T-cell (primary cell): ENCODE measurements around the gene ARHGEF4. TPM values are rescaled to one million over a fixed set of nuclear protein-coding genes. Genes with fewer than 3 reads are reported as not detected.
A peak's percentile ranks its signal among the peaks of the same experiment; 100 is the strongest.

ENCODE experiments used
- ATAC-seq, 4 experiments: fragments of 200-7000 bp in 3 of 4; fragments of 150-1000 bp in 1 of 4; cut with Tn5 transposase; replicated peaks in 1 of 4; 1 replicate in 3 of 4; 2 replicates in 1 of 4; pipeline ENCODE4 v1.10.0; 2021; ENCODE audit warnings: moderate library complexity in 3 of 4, mild to moderate bottlenecking in 2 of 4, moderate number of reproducible peaks in 1 of 4
- CTCF ChIA-PET, 2 donors: fragments of 300-600 bp; sonication (Branson Sonifier 250); formaldehyde crosslinking; loops; one replicate each; lab custom pipeline; 2022; ENCODE audit warnings: antibody characterized with exemption in 2 of 2; lab: Charles Lee
- POLR2A ChIA-PET, 2 donors: fragments of 300-600 bp; sonication (Branson Sonifier 250); formaldehyde crosslinking; loops; one replicate each; lab custom pipeline; 2022; ENCODE audit warnings: antibody characterized with exemption in 2 of 2; lab: Charles Lee
- DNase-seq, 35 experiments: peaks; one replicate each; pipeline versions ENCODE4 v3.0.0 to v3.0.0-alpha.2; 2013 to 2023
- H3K27ac ChIP-seq: one replicate; pipeline ENCODE4 v1.5.1; 2013; ENCODE audit warnings: low read length
- H3K27me3 ChIP-seq, 2 experiments: replicated peaks in 1 of 2; 1 replicate in 1 of 2; 2 replicates in 1 of 2; pipeline versions ENCODE4 v1.6.1 to v1.7.0; 2013; ENCODE audit warnings: low read length in 1 of 2, mixed read lengths in 1 of 2; ENCODE audit not compliant: control insufficient read depth in 2 of 2, insufficient read depth in 2 of 2; ENCODE audit errors: extremely low read depth in 1 of 2
- H3K36me3 ChIP-seq, 2 donors: 1 replicate in 1 of 2; 2 replicates in 1 of 2; pipeline versions ENCODE4 v1.6.1 to v1.7.0; 2013; ENCODE audit warnings: low read length in 1 of 2; ENCODE audit not compliant: control insufficient read depth in 2 of 2, insufficient read depth in 1 of 2; ENCODE audit errors: extremely low read depth in 1 of 2
- H3K4me1 ChIP-seq, 2 experiments: 1 replicate in 1 of 2; 2 replicates in 1 of 2; pipeline versions ENCODE4 v1.6.1 to v1.7.0; 2013; ENCODE audit warnings: low read length in 2 of 2, mixed read lengths in 1 of 2; ENCODE audit not compliant: insufficient read depth in 2 of 2, control insufficient read depth in 1 of 2; ENCODE audit errors: extremely low read depth in 1 of 2
- H3K4me3 ChIP-seq, 2 donors: 1 replicate in 1 of 2; 2 replicates in 1 of 2; pipeline versions ENCODE4 v1.5.1 to v1.7.0; 2013; ENCODE audit warnings: mild to moderate bottlenecking in 2 of 2, low read length in 1 of 2, moderate library complexity in 1 of 2; ENCODE audit not compliant: control insufficient read depth in 1 of 2; ENCODE audit errors: extremely low read depth in 1 of 2
- H3K9me3 ChIP-seq: 2 replicates; pipeline ENCODE4 v1.7.0; 2013
- H3K27ac Mint-ChIP-seq, 2 donors: one replicate each; pipeline ENCODE4 v1.8.0; 2020 to 2021; ENCODE audit warnings: mild to moderate bottlenecking in 2 of 2, mixed read lengths in 2 of 2
- H3K27me3 Mint-ChIP-seq, 2 donors: one replicate each; pipeline ENCODE4 v1.8.0; 2021 to 2022; ENCODE audit warnings: mixed read lengths in 2 of 2
- H3K36me3 Mint-ChIP-seq: one replicate; pipeline ENCODE4 v1.8.0; 2021; ENCODE audit warnings: mixed read lengths
- H3K4me1 Mint-ChIP-seq, 3 donors: one replicate each; pipeline ENCODE4 v1.8.0; 2020 to 2022; ENCODE audit warnings: mixed read lengths in 3 of 3, mild to moderate bottlenecking in 1 of 3
- H3K4me3 Mint-ChIP-seq, 3 donors: one replicate each; pipeline ENCODE4 v1.8.0; 2020 to 2022; ENCODE audit warnings: mild to moderate bottlenecking in 3 of 3, mixed read lengths in 3 of 3, moderate library complexity in 3 of 3
- H3K9me3 Mint-ChIP-seq, 3 donors: one replicate each; pipeline ENCODE4 v1.8.0; 2020 to 2022; ENCODE audit warnings: mixed read lengths in 3 of 3
- WGBS: methylation state at CpG from one replicate; pipeline ENCODE4 v1.1.5; 2013; ENCODE audit warnings: missing lambda C conversion rate; ENCODE audit not compliant: insufficient coverage; 5-methylcytosine and 5-hydroxymethylcytosine counted together
- total RNA-seq, 35 experiments: library from RNA in 6 of 35; stranded (reverse) in 6 of 35; fragments of 120-200 nt in 1 of 35; gene quantifications; one replicate each; pipeline versions ENCODE4 v1.2.1 to v1.2.4 and lab custom pipeline; 2013 to 2026

ARHGEF4 gene
- total RNA-seq, 5 donors from 2014 or later (not counting 1 experiment from before 2014, with no cell fraction given) = 2.9 to 5.3 (median 4.4) TPM

DNA sequence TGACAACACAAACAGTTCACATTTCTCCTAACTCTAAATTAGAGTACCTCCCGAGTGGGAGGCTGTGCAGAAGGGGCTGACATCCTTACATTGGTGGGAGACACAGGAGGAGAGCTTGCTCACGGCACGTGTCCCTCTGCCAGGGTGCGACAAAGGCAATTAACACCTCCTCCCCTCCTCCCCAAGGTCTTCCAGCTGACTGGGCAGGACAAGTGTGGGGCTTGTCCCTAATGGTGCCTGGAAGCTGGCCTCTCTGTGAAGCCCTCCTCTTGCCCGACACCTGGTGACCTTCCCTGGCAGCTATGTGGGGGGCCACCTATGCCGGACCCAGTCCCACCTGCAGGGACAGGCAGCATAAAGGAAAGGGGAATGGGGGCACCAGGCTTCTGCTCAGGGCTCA, 199.6 kb downstream of the ARHGEF4 start:
- H3K4me3 ChIP-seq = no peak overlapping the region
- POLR2A ChIA-PET = no interaction called here
- peaks cover 17 to 43% (median 26%) of the 10 kb centered on the region in 3 donors for H3K4me1 Mint-ChIP-seq
- peak overlapping the region in 1 of 3 donors; percentile 61 for H3K4me3 Mint-ChIP-seq
- peaks cover 0 to 34% of the 10 kb centered on the region in 2 donors for H3K27me3 Mint-ChIP-seq
- CTCF ChIA-PET = no interaction called here
- H3K27ac Mint-ChIP-seq = no peak overlapping the region
- H3K27ac ChIP-seq = no peak overlapping the region
- 60% methylated on average over 1 of the region's 6 CpGs for WGBS
- H3K27me3 ChIP-seq = peaks cover 0 to 72% of the 10 kb centered on the region in 2 experiments
- H3K36me3 ChIP-seq = peaks cover 0 to 2% of the 10 kb centered on the region in 2 donors
- peaks cover 14 to 56% of the 10 kb centered on the region in 2 experiments for H3K4me1 ChIP-seq
- DNase-seq (peak in 1 of 35 experiments; percentile 15), ATAC-seq (no peak)
- H3K9me3 ChIP-seq = no peaks in the 10 kb centered on the region
- no peaks in the 10 kb centered on the region for H3K36me3 Mint-ChIP-seq
- H3K9me3 Mint-ChIP-seq = no peaks in the 10 kb centered on the region

DNA sequence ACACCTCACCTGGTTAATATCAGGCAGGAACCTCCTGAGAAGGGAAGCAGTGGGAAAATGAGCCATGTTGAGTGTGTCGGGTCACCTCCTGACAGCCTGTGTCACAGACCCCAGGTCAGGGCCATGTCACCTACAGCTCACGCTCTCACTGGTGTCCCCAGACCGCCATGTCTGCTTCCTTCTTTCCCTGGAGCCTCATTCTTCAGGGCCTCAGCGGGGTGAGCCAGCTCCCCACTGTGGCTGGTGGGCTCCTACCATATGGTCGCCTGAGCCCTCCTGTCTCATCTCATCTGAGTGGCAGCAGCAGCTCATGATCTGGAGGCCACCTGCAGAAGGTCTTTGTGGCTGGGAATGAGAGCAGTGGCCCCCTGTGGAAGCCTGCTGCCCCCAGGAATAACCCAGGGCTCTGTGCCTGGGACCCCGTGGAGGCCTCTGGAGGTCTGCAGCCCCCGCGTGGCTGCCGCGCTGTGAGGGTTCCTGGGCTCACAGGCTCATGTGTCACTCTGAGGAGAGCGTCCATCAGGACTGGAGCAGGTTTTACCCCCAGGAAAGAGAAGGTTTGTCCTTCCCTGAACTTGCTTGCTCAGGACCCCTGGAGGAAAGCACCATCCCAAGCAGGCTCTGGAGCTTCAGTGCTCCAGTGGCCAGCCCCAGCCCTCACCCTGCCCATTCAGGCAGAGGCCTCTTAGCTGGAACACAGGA, 200.1 kb downstream of the ARHGEF4 start:
- no peak overlapping the region for H3K4me3 ChIP-seq
- peaks cover 0 to 2% of the 10 kb centered on the region in 2 donors for H3K36me3 ChIP-seq
- Mint-ChIP-seq H3K27ac (no peak overlapping the region), H3K9me3 (no peaks in the 10 kb centered on the region), H3K36me3 (no peaks in the 10 kb centered on the region), H3K4me3 (peak overlapping the region in 1 of 3 donors; percentile 22), H3K27me3 (peaks cover 0 to 35% of the 10 kb centered on the region in 2 donors), H3K4me1 (peaks cover 23 to 48% (median 32%) of the 10 kb centered on the region in 3 donors)
- ChIA-PET POLR2A (no interaction called here), CTCF (no interaction called here)
- ATAC-seq (no peak), DNase-seq (peak in 1 of 35 experiments; percentile 19)
- no peaks in the 10 kb centered on the region for H3K9me3 ChIP-seq
- no peak overlapping the region for H3K27ac ChIP-seq
- WGBS = 89% methylated on average over 10 of the region's 11 CpGs
- peaks cover 19 to 62% of the 10 kb centered on the region in 2 experiments for H3K4me1 ChIP-seq
- peaks cover 0 to 72% of the 10 kb centered on the region in 2 experiments for H3K27me3 ChIP-seq

DNA sequence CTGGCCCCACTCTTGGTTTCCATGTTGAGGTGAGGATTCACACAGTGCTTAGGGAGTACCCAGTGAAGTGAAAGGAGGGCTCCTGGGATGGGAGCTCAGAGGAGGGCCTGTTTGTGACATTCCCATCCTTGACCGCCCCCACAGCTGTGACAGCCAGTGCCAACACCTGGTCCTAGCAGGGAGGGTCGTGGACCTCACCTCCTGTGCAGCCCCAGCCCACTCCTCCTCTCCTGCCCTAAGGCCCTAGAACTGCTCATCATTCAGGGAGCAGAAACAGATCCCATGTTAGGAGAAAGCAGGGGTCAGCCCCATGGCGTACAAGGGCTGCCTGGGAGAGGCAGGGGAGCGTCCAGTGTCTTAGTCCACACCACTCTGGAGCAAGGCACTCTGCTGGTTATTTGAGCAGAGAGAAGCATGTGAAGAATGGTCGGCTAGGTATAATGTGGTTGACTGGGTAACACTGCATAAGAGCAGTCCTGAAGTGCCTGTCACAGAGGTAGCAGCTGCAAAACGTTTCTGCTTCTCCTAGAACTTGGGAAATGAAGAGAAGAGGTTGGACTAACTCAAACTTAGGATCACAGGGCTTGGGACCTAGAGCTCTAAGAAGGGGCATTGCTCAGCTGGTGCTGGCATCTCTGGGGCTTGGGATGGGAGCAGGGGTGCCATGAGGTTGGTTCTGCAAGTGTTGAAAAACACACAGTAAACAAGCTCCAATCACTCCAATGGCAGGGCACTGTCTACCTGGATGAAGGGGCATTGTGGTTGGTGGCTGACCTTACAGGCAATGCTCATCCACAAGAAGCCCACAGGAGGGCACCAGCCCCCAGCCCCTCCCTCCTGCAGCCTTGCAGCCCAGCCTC, 200.9 kb downstream of the ARHGEF4 start:
- peak overlapping the region in 1 of 3 donors; percentile 97 for H3K4me3 Mint-ChIP-seq
- Histone ChIP-seq H3K9me3 (no peaks in the 10 kb centered on the region), H3K27me3 (peaks cover 0 to 69% of the 10 kb centered on the region in 2 experiments), H3K27ac (no peak overlapping the region), H3K36me3 (peaks cover 0 to 2% of the 10 kb centered on the region in 2 donors), H3K4me1 (peaks cover 22 to 64% of the 10 kb centered on the region in 2 experiments), H3K4me3 (no peak overlapping the region)
- POLR2A ChIA-PET = no interaction called here
- WGBS = 60% methylated on average over 5 of the region's 6 CpGs
- peaks cover 31 to 55% (median 38%) of the 10 kb centered on the region in 3 donors for H3K4me1 Mint-ChIP-seq
- no peaks in the 10 kb centered on the region for H3K9me3 Mint-ChIP-seq
- no peak overlapping the region for H3K27ac Mint-ChIP-seq
- no peak for ATAC-seq
- peak in 1 of 35 experiments; percentile 15 for DNase-seq
- no peaks in the 10 kb centered on the region for H3K36me3 Mint-ChIP-seq
- peaks cover 0 to 33% of the 10 kb centered on the region in 2 donors for H3K27me3 Mint-ChIP-seq
- CTCF ChIA-PET = no interaction called here

DNA sequence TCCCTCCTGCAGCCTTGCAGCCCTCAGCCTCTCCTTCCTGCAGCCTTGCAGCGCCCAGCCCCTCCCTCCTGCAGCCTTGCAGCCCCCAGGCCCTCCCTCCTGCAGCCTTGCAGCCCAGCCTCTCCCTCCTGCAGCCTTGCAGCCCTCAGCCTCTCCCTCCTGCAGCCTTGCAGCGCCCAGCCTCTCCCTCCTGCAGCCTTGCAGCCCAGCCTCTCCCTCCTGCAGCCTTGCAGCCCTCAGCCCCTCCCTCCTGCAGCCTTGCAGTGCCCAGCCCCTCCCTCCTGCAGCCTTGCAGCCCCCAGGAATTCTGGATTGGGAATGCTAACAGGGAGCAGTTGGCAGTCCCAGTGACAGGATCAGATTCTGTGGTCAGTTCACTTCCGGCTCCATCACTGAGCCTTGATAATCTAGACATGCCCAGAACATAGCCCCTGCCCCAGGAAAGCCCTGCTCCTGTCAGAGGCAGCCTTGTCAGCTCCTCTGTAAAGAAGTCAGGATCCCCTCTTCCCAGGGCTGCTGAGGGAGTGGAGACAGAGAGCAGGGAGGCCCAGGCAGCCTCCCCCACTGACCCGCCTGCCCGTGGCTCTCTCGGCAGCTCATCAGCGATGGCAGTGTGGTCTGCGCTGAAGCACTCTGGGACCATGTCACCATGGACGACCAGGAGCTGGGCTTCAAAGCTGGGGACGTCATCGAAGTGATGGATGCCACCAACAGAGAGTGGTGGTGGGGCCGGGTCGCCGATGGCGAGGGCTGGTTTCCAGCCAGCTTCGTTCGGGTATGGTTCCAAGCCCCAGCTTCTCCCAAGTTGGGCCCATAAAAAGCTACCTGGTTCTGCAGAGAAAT, 201.8 kb downstream of the ARHGEF4 start:
- POLR2A ChIA-PET = no interaction called here
- H3K4me3 ChIP-seq = no peak overlapping the region
- CTCF ChIA-PET = no interaction called here

DNA sequence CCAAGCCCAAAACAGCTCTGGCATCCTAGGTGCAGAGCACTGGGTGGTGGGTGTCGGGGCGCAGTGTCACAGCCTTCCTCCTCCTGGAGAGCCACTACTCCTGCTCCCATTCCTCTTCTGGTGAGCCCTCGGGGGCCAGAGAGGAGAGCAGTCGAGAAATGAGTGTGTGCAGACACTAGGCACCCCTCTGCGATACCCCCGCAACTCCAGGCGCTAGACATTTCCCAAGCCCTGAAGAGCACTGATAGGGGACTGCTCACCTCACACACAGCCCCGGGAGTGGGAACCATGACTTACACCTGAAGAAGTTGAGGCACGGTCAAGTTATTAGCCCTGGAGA, 202.4 kb downstream of the ARHGEF4 start:
- CTCF ChIA-PET = no interaction called here

More for the DNA sequence above, 201.8 kb downstream of the ARHGEF4 start:
- Histone ChIP-seq H3K36me3 (peaks cover 0 to 2% of the 10 kb centered on the region in 2 donors), H3K9me3 (no peaks in the 10 kb centered on the region), H3K4me1 (peaks cover 22 to 60% of the 10 kb centered on the region in 2 experiments), H3K27me3 (peaks cover 0 to 61% of the 10 kb centered on the region in 2 experiments), H3K27ac (no peak overlapping the region)
- ATAC-seq (no peak), DNase-seq (peak in 1 of 35 experiments; percentile 22)
- 90% methylated on average over 15 of the region's 17 CpGs for WGBS
- H3K36me3 Mint-ChIP-seq = no peaks in the 10 kb centered on the region
- no peaks in the 10 kb centered on the region for H3K9me3 Mint-ChIP-seq
- H3K4me3 Mint-ChIP-seq = peak overlapping the region in 1 of 3 donors; percentile 97
- peaks cover 28 to 54% (median 36%) of the 10 kb centered on the region in 3 donors for H3K4me1 Mint-ChIP-seq
- H3K27ac Mint-ChIP-seq = no peak overlapping the region
- H3K27me3 Mint-ChIP-seq = peaks cover 0 to 26% of the 10 kb centered on the region in 2 donors

More for the DNA sequence above, 202.4 kb downstream of the ARHGEF4 start:
- Histone ChIP-seq H3K4me1 (peaks cover 18 to 54% of the 10 kb centered on the region in 2 experiments), H3K27me3 (peaks cover 0 to 56% of the 10 kb centered on the region in 2 experiments), H3K4me3 (no peak overlapping the region), H3K9me3 (no peaks in the 10 kb centered on the region), H3K36me3 (peaks cover 0 to 2% of the 10 kb centered on the region in 2 donors), H3K27ac (no peak overlapping the region)
- WGBS = 88% methylated on average over 4 of the region's 9 CpGs
- Mint-ChIP-seq H3K4me1 (peaks cover 22 to 48% (median 31%) of the 10 kb centered on the region in 3 donors), H3K9me3 (no peaks in the 10 kb centered on the region), H3K4me3 (peak overlapping the region; percentile 36 to 97 (median 37)), H3K27me3 (peaks cover 0 to 20% of the 10 kb centered on the region in 2 donors), H3K27ac (no peak overlapping the region), H3K36me3 (no peaks in the 10 kb centered on the region)
- no peak for DNase-seq
- POLR2A ChIA-PET = no interaction called here
- no peak for ATAC-seq
